HG03442 (cell line): ENCODE measurements around the gene PAXX.
"Not testable (repeated sequence)": the region's sequence is repeated elsewhere in the genome, so short reads cannot be mapped to it uniquely, and the experiment has no call there.

Experiments used
- ATAC-seq: cut with Tn5 transposase; IDR thresholded peaks from one replicate; pipeline ENCODE4 v1.9.1; 2021; ENCODE audit warnings: mild to moderate bottlenecking, moderate library complexity; ENCODE audit not compliant: unreplicated experiment

PAXX gene

DNA sequence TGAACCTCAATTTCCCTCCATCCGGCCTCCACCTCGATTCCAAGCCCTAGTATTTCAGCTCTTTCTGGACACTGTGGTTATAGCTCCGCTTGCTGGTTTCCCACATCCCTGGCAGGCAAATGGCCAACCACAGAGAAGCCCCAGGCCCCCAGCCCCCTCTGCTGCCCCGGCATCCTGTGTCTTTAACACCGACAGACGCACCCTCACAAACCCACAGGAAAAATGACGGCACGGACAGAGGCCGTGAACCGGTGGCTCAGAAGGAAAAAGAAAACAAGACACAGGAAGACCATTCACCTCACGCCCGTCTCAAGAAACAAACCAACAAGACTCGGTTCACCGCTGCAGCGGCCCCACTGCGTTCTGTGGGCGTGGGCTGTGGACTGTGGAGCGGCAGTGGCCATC lies 5.6 kb downstream of the PAXX start:
- no peak for ATAC-seq

DNA sequence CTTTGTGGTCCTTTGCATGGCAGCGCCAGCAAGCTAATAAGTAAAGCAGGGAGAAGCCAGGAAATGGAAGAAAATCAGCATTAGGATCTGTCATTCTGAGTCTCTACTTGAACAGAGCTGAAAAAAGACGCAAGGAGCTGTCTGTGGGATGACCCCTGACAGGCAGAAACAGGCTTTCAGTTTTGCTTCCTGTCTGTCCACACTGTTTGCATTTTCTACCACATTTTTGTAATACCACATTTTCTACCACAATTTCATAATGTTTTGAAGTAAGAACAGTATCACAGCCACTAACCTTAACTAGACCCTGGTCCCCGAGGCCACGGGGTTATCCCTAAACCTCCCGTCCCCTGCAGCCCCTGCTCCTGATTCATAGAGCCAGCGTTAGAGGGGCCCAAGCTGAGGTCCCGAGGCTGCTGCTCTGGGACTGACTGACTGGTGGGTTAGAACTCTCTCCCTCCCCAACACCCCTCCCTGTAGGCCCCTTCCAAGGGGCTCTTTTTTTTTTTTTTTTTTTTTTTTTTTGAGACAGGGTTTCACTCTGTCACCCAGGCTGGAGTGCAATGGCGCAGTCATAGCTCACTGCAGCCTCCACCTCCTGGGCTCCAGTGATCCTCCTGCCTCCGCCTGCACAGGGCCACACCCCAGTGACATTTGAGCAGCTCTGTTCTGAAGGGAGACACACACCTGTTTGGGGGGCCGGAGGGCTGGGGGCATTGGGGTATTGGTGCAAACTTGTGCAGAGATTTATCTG lies 8.1 kb downstream of the PAXX start:
- ATAC-seq: no peak

DNA sequence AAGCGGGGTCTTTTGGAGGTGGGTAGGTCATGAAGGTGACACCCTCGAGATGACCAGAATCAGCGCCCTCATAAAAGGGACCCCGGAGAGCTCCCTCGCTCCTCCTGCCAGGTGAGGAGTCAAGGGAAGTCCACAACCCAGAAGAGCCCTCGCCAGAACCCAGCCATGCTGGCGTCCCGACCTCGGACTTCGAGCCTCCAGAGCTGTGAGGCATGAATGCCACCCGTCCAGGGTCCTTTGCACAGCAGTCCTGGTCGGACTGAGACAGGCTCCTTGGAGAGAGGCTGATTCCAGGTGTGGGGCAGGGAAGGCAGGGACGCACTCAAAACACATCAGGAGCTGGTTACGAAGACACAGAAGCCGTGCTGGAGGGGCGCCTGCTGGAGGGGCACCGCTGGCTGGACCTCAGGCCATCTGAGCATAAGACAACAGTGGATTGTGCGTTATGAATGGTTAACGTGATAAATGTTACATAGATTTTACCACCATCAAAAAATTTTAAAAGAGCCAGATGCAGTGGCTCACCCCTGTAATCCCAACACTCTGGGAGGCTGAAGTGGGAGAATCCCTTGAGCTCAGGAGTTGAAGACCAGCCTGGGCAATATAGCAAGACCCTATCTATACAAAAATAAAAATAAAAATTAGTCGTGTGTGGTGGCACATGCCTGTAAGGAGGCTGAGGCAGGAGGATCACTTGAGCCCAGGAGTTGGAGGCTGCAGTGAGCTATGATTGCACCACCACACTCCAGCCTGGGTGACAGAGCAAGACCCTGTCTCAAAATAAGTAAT lies 9.8 kb downstream of the PAXX start:
- ATAC-seq: no peak

DNA sequence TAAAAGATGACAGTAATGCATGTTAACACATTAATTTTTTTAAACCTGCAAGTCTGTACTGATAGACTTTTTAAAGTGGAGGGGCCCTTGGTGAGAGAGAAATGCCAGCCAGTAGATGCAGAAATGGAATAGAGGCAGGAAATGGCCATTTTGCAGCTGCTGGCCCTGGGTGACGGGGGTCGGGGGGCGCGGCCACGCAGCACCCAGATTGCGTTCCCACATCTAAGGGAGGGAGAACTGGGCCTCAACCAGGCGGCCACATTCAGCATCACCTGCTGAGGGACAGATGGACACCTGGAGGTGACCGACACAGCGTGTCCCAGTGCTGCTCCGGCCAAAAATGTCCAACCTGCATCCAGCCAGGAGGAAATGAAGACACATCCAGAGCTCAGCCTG lies 10.4 kb downstream of the PAXX start:
- ATAC-seq: no peak

DNA sequence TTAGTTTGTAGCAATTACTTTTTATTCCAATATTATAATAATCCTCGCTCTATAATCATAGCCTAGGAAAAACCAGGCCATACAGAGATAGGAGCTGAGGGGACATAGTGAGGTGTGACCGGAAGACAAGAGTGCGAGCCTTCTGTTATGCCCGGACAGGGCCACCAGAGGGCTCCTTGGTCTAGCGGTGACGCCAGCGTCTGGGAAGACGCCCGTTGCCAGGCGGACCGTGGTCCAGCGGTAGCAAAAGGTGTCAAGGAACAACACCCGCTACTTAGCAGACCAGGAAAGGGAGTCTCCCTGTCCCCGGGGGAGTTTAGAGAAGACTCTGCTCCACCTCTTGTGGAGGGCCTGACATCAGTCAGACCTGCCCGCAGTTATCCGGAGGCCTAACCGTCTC lies 12.1 kb downstream of the PAXX start:
- ATAC-seq: not testable (repeated sequence)

DNA sequence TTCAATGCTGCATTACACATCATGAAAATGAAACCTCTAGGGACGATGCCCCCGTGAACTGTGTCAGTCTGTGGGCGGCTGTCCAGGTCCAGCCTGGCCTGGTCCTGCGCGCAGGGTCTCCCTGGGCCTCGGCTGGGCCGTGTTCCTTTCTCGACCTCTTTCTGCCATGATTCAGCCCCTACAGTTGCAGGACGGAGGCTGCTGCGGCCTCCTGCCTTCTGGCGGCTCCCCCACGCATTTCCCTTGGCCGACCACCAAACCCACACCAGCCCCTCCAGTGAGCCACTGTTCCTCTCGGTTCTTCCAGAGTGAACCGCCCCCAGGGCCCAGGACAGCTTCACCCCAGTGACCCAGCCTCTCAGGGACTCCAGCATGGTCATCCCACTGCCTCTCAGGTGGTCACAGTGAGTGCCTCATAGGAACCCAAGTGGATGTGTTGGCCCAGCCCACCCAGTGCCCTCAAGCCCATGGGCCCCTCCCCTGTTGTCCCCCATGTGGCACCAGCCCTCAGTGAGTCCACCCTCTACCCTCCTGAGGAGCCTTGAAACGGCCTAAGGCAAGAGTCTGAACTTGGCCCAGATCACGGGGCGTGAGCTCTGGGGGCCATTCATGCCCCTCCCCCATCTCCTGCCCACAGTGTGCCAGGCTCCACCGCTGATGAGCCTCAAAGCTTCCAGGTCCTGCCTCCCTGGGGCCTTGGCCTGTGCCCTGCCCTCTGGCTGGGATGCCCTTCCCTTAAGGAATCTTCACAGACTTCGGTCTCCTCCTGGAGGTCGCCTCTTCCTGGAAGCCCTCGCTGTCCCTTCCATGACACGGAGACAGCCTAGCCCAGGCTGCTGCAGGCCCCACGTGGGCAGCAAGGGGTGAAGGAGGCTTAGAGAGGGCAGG lies 14.1 kb downstream of the PAXX start:
- ATAC-seq: no peak

DNA sequence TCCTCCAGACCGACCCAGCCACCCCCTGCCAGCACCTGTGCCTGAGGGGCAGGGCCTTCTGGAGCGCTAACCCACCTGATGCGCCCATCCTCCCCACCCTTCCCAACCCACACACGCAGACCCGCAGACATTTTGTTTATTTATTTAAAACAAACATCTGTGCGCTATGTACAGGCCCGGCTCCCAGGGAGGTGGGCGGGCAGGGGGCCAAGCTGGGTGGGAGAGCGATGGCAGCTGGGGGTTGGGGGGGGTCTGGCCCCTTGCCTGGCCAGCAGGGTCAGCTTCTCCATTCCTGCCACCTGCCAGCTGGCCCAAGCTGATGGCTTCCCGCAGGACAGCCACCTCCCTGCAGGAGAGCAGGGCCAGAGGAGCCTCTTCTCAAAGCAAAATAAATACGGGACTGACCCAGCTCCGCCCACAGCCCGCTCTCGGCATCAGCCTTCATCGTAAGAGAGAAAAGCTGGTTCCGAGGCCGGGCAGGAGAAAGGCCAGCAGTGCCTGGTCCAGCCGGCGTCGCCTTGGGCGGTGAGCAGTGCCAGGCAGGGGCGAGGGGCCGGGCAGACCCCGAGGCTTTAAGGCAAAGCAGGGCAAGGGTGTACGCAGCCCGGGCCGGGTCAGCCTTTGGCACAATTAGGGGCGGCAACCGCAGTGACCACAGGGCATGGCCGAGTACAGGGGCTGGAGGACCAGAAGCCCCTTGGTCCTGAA lies 15.0 kb downstream of the PAXX start:
- no peak for ATAC-seq

DNA sequence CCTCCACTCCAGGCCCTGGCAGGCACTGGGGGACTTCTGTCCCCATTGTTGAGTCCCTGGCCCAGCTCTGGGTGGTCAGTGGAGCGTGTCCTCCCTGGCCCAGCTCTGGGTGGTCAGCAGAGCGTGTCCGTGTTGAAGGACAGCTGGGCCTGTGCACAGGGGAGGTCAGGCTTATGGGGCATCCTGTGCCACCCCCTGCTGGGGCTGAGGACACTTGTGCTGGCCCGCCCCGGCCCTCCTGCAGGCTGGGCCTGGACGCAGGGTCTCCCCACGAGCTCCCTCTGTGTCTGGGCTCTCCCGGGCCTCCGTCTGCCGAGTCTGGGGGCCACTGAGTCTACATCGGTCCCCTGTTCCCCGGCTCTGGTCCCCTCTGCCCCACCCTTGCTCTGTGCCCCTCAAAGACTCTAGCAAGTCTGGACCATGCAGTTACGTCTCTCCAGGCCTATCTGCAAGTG lies 15.6 kb downstream of the PAXX start:
- no peak for ATAC-seq

DNA sequence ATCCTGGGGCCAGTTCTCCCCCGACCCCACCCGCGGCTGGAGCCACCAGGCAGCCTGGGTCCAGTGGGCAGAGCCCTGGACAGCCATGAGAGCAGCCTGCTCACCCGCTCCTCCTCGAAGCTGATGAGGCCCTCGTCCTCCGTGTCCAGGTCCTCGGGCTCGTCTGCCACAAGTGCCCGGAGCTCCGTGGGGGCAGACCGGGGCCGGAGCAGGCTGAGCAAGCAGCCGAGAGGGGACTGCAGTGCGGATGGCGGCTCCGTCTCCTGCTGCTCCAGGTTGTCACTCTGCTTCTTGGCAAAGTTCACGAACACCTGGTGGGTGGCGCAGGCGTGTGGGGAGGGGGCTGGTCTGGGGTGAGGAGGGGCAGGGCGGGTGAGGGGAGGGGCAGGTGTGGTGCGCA lies 16.1 kb downstream of the PAXX start:
- no peak for ATAC-seq

DNA sequence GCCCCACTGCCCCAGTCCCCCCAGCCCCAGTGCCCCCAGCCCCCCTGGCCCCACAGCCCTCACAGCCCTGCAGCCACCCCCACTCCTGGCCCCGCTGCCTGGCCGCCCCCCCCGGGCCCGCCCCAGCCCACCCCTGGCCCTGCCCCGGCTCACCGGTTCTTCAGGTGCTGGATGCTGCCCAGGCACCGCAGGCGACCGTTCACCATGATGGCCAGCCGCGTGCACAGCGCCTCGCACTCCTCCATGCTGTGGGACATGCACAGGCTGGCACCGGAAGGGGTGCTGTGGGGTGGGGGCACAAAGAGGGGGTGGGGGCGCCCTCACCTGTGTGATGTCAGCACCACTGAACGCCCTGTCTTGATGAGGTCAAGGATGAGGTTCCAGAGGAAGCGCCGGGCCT lies 17.0 kb downstream of the PAXX start:
- ATAC-seq: no peak

DNA sequence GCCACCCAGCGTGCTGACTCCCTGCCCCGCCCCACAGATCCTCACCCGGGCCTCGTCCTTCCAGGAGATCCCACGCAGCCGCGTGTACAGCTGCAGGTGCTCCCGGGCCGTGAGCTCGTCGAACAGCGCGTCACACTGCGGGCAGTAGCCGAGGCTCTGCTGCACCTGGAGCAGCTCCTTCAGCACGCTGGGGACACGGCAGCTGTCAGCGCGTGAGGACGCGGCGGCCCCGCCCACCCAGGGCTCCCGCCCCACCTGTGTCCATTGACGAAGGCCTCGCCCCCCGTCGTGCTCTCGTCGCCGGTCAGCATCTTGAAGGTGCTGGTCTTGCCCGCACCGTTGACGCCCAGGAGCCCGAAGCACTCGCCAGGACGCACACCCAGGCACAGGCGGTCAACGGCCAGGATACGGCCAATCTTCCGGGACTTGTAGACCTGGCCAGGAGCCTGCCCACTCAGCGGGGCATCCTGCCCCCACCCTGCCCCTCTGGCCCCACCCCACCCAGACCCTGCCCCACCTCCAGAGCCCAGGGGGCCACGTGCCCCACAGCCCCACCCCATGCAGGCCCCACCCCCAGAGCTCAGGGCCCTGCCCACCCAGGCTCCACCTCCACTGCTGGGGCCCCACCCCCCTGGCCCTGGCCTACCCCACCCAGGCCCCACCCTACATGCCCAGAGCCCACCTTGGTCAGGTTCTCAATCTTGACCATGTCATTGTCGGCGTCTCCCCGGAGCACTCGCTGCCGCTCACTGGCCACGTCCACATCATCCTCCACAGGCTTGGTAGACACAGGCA lies 17.9 kb downstream of the PAXX start:
- ATAC-seq: no peak

DNA sequence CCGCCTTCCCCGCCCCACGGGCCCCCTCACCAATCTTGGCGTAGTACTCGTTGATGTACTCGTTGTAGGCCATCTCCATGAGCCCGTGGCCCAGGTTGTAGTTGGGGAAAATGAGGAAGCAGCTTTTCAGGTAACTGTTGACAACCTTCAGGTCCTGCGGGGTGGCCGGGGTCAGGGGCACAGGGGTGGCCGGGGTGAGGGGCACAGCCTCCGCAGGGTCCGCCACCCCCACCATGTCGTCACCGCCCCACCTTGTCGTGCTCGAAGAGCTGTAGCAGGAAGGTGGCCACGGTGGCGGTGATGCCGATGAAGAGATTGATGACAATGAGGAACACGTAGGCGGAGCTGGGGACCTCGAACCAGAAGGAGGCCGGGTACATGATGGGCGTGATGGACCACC lies 18.9 kb downstream of the PAXX start:
- no peak for ATAC-seq

DNA sequence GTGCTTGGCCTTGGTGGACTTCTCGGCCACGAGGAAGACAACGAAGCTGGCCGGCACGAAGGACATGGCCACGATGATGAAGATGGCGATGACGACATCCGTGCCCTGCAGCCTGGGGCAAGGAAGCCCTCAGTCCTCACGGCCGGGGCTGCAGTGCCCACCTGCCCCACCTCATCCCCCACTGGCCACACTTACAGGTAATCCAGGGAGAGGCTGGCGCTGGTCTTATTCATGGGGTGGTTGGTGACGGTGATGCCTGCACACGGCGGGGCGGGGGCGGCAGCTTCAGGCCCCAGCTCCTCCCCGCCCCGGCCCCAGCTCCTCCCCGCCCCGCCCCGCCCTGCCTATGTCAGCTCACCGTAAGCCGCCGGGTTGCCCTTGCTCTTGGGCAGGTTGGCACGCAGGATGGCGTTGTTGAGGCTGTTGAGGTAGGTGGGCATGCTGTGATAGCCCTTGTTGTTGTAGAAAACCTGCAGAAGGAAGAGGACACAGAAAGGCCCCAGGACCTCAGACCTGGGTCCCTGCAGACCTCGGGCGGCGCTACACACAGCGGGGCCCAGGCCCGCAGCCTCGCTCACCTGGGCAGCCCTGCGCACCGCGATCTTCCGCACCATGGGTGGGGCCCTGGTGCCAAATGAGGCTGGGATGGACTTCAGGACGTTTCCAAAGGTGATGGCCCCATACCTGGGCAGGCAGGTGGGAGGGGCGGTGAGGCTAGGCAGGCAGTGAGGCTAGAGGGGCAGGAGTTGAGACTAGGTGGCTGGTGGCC lies 19.9 kb downstream of the PAXX start:
- no peak for ATAC-seq

DNA sequence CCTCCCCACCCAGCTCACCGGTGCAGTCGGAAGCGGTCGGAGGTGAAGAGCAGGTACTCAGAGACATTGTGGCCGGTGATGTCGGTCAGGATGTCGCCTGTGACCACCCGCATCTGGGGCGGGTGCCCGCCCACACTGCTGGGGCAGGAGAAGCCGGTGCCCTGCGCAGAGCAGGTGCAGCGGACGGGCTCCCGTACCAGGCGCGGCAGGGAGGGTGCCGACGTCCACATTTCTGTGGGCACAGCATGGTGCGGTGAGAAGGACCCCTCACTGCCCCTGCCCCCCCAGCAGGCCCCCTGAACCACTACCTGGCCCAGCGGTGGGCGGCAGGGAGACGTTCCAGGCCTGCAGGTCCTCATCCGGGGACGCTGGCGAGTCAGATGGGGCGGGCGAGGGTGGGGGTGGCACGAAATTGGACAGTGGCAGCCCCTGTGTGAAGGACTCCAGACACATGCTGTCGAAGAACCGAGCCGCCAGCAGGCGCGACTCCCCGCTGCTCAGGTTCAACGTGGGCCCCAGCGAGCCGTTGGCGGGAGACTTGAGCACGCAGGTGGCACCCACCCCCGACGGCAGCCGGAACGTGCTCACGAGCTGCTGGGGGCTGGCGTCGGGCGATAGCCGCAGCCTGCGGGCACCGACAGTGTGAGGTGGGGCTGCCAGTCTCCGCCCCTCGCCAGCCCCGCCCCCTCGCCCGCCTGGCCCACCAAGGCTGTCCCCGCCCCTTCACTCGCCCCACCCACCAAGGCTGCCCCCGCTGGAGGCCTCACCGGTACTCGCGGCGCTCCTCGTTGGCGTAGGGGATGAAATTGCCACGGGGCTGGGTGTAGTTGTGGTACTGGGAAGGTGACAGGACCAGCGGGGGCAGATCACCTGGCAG lies 20.7 kb downstream of the PAXX start:
- no peak for ATAC-seq

DNA sequence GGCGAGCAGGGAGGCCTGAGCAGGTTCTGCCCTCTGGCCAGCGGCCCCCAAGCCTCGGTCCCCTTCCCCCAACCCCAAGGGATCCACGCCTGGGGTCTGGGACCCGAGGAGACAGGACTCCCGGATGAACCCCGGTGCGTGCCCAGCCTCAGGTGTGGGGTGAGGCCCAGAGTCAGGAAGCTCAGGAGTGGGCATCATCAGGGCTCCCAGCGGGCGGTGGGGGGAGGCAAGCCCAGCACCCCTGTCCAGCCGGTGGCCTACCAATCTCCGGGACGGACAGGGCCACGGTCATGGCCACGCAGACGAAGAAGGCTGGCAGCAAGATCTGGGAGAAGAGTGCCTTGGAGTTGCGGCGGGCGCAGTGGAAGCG lies 21.3 kb downstream of the PAXX start:
- ATAC-seq: no peak

DNA sequence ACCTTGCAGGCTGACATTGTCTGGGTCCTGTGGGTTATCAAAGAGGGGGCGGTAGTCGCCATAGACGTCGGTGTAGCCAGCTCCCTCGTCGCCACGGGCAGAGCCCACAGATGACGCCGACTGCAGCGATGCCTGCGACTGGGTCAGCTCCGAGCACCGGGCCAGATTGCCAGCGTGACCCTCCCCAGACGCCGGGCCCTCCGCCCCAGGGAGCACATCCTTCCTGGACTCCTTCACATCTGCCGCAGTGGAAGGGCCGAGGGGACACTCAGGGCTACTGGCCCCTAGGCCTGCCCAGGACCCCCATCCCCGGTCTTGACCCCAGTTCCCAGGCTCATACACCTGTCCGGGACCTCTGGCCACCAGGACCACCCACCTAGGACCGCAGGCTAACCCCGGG lies 21.9 kb downstream of the PAXX start:
- ATAC-seq: no peak

DNA sequence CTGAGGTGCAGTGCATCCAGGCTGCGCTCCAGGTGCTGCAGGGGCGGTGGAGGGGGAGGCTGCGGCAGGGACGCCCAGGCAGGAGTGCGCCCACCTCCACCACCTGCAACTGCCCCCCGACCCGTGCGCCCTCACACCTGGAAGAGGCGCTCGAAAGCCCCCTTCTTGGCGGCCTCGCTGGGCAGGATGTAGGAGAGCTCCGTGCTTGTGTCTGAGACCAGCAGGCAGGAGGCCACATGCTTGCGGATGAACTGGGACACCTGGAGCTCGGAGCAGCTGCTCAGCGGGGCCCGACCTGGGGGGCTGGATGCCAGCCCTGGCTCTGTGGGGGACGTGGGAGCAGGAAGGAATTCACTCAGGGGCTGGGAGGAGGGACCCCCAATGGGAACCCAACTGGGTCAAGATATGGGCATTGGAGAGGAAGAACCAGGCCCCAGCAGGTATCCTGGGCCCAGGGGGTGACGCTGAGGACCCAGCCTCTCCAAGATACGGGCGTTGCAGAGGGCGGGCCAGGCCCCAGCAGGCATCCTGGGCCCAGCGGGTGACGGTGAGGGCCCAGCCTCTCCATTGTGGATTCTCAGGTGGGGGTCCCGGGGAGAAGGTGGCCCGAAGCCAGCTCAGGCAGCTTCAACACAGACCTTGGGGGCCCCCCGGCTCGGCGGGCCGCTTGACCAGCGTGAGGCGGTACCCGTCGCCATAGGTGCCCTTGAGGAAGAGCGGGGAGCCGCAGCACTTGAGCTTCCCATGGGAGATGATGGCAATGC lies 22.7 kb downstream of the PAXX start:
- no peak for ATAC-seq

DNA sequence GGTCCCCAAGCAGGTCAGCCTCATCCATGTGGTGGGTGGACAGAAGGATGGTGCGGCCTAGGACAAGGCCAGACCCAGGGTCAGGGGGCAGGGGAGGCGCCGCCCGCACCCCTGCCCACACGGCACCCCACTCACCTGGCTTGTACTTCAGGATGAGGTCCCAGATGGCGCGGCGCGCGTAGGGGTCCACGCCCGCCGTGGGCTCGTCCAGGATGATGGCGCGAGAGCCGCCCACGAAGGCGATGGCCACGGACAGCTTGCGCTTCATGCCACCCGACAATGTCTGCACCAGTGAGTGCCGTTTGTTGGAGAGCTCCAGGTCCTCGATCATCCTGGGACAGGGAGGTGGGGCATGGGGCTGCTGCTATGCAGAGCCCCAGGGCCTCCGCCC lies 23.3 kb downstream of the PAXX start:
- no peak for ATAC-seq
